T-helper 2 cell (primary cell): Measurements from ENCODE around the gene STING1.
"Not testable (repeated sequence)": the region's sequence is repeated elsewhere in the genome, so short reads cannot be mapped to it uniquely, and the experiment has no call there.

Experiments
- DNase-seq, 5 experiments: peaks; one replicate each; pipeline versions ENCODE4 v3.0.0 to v3.0.0-alpha.2; 2012 to 2022

STING1 gene

GRCh38 chr5:139503036-139503817 lies 20.7 kb upstream of the STING1 start:
- not testable (repeated sequence) for DNase-seq

- no peak for DNase-seq
These were observed 18.8 kb upstream of the STING1 start for GRCh38 chr5:139501381-139501780.

- DNase-seq: no peak
These were observed 13.3 kb upstream of the STING1 start for GRCh38 chr5:139495638-139496435.

- no peak for DNase-seq
These were observed 12.3 kb upstream of the STING1 start for GRCh38 chr5:139494832-139495231.

- DNase-seq: no peak
These were observed 11.7 kb upstream of the STING1 start for GRCh38 chr5:139494256-139494655.

GRCh38 chr5:139492700-139493192 lies 10.2 kb upstream of the STING1 start:
- DNase-seq: no peak

GRCh38 chr5:139488260-139488659 lies 5.7 kb upstream of the STING1 start:
- no peak for DNase-seq

- no peak for DNase-seq
These were observed 3.6 kb upstream of the STING1 start for GRCh38 chr5:139486201-139486600.

- DNase-seq: not testable (repeated sequence)
These were observed 291 bp upstream of the STING1 start for GRCh38 chr5:139482890-139483208.

- peak in 1 of 5 experiments; percentile 57 for DNase-seq
These were observed 943 bp downstream of the STING1 start for GRCh38 chr5:139481580-139482049.

- DNase-seq: peak in 2 of 5 experiments; percentile 18 to 72
These were observed 1.4 kb downstream of the STING1 start for GRCh38 chr5:139481122-139481533.

GRCh38 chr5:139479729-139480128 lies 2.8 kb downstream of the STING1 start:
- DNase-seq: not testable (repeated sequence)

GRCh38 chr5:139478657-139479423 lies 3.7 kb downstream of the STING1 start:
- DNase-seq: not testable (repeated sequence)

GRCh38 chr5:139475865-139476617 lies 6.5 kb downstream of the STING1 start:
- DNase-seq: no peak

GRCh38 chr5:139474890-139475791 lies 7.4 kb downstream of the STING1 start:
- DNase-seq: peak in 2 of 5 experiments; percentile 30 to 80

GRCh38 chr5:139473565-139473964 lies 9.0 kb downstream of the STING1 start:
- no peak for DNase-seq

- no peak for DNase-seq
These were observed 9.5 kb downstream of the STING1 start for GRCh38 chr5:139473105-139473504.

GRCh38 chr5:139472386-139473030 lies 10.1 kb downstream of the STING1 start:
- DNase-seq: no peak

- DNase-seq: peak in 3 of 5 experiments; percentile 21 to 71 (median 46)
These were observed 11.7 kb downstream of the STING1 start, which contains the start of gene SMIM33 for GRCh38 chr5:139470821-139471300. Gene SMIM33 (plus strand): TSS chr5:139471004. CDS start chr5:139471122, 118 bp downstream.

GRCh38 chr5:139468421-139468931 lies 14.1 kb downstream of the STING1 start:
- no peak for DNase-seq
